NCI-H2227 (cell line): ENCODE measurements around the gene RPF1.
A peak's percentile ranks its signal among the peaks of the same experiment; 100 is the strongest.
"Not testable (repeated sequence)": the region's sequence is repeated elsewhere in the genome, so short reads cannot be mapped to it uniquely, and the experiment has no call there.

Experiments used
- DNase-seq: peaks from one replicate; lab custom pipeline; 2025; ENCODE audit not compliant: unreplicated experiment; lab: John Stamatoyannopoulos, UW

The RPF1 gene

DNA sequence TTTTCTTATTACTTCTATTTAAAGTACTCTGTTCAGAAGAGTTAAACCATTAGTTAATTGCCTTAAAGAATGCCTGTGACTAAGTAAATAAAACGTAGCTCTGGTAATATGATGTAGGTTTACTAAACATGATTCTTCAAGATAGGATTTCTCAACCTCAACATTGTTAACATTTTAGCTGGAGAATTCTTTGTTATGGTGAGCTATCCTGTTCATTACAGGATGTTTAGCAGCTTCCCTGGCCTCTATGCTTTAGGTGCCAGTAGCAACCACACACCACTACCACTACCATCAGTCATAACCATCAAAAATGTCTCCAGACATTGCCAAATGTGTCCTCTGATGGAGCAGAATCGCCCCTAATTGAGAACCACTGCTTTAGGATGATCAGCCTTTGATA, 10.7 kb downstream of the RPF1 start:
- no peak for DNase-seq

DNA sequence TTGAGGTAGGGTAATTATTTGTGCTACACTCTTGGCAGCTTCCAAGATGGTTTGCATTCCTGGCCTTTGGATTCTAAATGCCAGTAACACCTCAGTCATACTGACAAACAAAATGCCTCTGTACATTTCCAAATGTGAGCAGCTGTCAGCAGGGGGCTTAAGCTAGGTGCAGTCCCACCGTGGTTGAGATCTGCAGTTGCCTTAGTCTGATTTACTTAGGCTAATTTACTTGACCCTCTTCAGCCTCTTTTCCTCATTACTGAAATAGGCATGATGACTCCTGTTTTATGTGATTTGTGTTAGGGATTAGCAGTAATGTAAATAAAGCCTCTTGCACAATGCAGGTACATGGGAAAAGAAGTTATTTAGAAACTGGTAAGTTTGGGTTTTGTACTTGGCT, 13.7 kb downstream of the RPF1 start:
- DNase-seq = no peak

DNA sequence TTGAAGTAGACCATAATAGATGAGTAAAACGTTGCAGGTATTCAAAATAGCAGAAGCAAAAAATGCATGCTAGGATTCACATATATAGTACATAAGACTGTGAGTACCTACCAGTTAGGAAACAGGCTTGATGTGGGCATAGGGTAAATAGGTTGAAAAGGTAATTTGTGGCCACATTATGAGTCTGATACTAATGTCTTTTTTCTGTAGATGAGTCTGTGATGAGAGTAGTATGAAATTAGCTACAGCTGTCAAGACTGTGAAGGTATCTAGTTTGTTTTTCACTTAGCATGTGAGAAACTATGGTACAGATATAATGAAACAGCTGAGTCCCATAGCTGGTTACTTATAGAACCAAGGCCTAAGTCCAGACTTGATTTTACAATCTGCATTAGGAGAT, 14.7 kb downstream of the RPF1 start:
- DNase-seq = no peak

DNA sequence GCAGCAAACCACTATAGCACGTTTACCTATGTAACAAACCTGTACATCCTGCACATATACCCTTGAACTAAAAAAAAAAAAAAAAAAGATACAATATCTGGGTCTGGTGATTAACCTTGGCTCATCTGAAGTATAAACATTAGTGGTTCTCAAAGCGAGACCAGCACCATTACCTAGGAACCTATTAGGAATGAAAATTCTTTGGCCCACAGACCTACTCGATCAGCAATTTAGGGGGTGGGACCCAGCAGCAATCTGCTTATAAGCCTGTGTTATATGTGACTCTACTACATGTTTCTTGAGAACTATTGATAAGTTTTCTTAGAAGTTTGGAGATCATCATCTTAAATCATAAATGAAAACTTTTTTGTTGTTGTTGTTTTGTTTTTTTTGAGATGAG, 17.4 kb downstream of the RPF1 start:
- DNase-seq = no peak

DNA sequence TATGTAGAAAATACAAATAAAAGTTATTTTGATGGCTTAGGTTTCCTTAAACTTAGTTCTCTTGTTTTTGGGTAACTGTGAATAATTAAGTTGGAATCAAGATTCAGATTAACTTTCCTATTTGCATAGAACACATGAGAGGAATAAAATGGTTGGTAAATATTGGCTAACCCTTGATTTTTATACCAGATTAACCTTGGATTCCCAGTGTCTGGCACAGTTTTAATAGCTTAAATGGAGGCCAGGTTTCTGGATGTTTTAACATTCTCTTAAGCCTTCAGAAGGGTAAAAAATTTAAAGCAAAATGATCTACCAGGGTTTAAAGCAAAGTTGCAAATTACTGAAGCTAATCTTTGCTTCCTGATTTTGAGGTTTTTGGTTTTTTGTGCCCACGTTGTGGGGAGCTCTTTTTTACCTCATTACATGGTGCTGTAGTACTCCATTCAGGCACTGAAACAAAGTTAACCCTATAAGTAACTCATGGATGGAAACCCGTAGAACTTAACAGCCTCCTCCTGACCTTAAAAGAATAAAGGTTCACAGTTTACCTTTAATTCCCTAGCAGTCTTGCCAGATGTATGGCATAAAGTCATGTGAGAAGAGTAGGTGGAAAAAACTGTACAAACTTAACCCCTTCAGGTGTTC, 18.7 kb downstream of the RPF1 start:
- DNase-seq = no peak

DNA sequence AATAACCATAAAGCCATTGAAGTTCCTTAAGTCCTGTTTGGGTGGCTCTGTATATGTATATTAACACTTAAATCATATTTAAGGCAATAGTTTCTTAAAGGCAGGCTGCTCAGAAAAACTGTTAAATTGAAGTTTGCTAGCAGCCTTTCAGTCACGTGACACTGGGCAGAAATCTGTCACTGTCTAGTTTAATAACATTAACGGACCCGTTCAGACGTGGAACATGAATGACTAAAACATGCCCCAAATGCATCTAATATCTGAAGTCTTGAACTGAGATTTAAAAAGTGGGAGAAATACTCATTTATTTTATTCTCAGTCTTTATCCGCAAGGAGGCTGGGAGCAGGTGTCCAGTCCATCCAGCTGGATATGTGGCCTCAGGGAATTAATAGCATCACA, 23.9 kb downstream of the RPF1 start:
- DNase-seq = no peak

DNA sequence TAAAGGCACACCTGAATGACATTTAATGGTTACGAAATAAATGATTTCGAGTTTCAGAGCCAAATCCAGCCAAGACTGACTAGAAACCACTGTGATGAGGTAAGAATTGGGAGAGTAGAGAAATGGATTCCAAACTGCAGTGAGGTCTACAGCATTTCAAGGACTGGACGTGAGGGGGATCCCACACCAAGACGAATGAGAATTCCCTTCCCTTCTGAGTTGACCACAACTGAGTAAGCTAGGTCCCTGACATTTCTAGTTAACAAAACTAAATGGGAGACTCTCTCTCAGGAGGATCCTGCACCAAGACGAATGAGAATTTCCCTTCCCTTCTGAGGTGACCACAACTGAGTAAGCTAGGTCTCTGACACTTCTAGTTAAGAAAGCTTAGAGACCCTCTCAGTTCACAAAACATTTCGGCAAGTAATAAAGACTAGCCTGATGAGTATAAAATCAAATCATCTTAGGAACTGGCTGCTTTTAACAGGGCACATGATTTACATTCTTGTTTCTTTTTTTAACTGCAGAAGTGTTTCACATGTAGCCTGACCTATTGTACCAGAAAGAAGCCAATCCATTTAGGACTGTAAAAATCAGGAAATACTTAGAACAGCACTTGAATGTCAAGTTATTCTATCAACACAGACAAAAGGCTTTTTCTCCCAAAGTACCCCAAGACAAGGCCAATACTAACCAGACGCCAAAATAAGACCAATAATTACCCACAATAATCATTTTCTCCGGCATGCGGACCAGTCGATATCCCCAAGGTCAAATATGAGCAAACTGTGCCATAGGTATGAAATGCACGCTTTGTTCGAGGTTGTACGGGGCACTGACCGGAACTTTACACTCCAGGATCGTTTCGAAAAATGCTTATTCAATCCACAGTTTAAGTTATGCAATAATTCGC, 25.8 kb downstream of the RPF1 start:
- peak; percentile 9 for DNase-seq

DNA sequence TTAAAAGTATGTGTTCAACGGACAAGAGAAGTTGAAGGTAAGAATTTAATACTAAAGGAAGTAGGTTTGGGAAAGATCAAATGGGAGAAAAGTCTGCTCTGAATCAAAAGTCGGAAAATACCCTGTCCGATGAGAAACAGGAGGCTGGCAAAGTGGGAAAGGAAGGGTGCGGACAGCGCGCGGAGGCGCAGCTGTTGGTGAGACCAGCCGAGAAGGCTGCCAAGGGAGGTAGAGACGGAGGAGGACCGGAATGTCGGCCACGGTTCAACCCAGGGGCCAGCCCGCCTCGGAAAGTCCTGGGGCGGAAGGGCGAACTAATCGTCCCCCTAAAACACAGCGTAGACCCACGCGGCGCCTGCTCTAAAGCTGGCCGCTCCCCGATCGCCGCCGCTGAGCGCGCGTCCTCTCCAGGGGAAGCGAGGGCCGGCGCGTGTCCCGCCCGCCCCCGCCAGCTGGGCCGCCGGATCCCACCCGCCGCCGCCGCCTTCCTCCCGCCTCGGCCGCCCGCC, 26.5 kb downstream of the RPF1 start:
- DNase-seq = peak; percentile 89

DNA sequence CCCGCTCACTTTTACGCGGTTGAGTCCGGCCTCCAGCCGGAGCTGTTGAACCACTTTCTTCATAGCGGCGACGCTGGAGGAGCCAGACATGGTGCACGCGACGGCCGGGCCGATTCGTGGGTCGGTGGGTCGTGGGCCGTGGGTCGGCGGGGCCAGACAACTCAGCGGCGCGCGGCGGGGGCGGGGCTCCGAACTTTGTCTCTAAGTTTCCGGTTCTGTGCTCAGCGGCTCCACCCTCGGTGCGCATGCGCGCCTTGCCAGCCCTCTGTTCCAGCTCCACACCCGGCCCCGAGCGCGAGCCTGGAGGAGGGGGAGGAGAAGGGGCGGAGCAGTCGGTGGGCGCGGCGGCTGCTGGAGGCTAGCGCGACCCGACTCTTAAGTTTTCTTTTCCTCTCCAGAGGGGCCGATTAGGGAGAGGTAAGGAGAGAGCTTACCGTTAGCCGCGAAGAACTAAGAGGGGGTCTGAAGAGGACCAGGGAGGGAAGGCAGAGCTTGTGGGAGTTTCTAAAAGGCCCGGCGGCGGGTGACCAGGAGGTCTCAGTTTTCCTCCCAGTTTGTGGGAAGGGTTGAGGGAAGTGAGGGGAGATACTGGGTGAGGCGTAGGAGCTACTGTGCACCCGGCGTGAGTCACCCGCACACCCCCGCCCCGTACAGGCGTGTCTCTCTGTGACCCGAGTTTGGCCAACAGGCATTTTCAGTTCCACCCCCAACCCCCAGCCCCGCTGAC, 27.1 kb downstream of the RPF1 start, which contains the start of the genes GNG5 and SPATA1:
TSS of gene GNG5 (minus strand) at position 580 of the 727 bp plus-strand sequence. CDS start at position 90, 490 bp downstream.
TSS of gene SPATA1 (plus strand) at position 385 of the 727 bp plus-strand sequence. CDS start 9,974 bp downstream, outside the sequence.
- DNase-seq = peak; percentile 98

DNA sequence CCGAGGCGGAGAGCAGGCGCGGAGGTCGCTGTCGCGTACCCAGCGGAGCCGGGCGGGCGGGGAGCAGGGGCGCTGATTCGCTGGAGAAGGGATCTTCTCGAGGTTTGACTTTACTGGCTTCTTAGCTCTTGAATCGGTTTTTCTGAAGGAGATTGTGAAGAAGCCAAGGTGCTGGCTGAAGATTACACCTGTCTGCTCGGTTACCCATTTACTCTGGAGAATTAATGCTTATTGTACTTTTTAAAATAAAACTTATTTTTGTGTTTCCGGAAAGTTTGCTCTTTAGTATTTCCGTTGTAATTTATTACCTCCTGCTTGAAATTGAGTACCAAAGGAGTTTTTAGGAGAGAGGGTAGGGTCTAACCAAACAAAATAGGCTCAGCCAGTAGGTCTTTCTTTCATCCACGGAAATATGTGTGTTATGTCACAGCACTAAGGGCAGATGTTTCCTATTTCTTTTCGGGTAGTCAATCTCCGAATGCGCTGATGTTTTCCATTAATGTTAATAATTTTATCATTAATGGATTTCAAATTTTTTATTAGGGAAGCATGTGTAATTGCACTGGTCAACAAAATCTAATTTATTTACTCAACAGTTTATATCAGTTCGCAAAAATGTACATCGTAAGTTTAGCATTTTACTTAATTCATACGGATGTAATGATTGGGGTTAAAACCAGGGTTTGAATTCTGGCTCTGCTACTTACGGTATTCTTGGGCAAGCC, 27.8 kb downstream of the RPF1 start:
- no peak for DNase-seq

DNA sequence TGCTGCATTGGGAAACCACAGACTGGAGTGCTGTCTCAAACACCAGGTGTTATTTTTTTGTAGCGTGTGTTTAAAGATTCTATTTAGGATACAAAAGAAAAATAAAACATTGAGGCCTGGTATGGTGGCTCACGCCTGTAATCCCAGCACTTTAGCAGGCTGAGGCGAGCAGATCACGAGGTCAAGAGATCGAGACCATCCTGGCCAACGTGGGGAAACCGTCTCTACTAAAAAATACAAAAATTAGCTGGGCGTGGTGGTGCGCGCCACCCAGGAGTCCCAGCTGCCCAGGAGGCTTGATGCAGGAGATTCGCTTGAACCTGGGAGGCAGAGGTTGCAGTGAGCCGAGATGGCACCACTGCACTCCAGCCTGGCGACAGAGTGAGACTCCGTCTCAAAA, 28.8 kb downstream of the RPF1 start:
- not testable (repeated sequence) for DNase-seq

DNA sequence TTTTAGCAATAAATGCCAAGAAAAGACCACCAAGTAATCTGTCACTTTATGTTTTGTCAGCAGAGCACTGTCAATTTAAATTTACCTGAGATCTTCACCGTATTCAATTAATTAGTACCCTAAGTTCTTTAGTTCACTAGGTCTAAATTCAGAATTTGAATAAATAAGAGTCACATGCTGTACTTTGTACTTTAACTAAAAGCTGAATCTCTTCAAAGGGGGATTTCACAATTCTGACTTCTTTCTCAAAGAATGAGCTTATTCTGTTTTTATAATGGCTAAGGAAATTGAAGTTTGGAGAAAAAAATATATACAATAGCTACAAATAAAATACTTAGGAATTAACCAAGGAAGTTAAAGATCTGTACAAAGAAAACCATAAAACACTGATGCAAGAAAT, 29.4 kb downstream of the RPF1 start:
- no peak for DNase-seq

DNA sequence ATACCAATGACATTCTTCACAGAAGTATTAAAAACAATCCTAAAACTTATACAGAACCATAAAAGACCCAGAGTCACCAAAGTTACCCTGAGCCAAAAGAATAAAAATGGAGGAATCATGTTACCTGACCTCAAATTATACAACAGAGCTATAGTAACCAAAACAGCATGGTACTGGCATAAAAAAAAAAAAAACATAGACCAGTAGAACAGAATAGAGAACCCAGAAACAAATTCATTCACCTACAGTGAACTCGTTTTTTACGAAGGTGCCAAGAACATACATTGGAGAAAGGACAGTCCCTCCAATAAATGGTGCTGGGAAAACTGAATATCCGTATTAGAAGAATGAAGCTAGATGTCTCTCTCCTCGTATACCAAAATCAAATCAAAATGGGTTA, 30.0 kb downstream of the RPF1 start:
- no peak for DNase-seq

DNA sequence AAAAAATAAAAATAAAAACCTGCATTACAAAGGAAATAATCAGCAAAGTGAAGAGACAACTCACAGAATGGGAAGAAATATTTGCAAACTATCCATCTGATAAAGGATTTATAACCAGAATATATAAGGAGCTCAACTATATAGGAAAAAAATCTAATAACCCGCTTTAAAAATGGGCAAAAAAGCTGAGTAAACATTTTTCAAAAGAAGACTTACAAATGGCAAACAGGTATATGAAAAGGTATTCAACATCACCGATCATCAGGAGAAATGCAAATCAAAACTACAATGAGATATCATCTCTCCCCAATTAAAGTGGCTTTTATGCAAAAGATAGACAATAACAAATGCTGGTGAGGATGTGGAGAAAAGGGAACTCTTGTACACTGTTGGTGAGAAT, 31.1 kb downstream of the RPF1 start:
- DNase-seq = no peak

DNA sequence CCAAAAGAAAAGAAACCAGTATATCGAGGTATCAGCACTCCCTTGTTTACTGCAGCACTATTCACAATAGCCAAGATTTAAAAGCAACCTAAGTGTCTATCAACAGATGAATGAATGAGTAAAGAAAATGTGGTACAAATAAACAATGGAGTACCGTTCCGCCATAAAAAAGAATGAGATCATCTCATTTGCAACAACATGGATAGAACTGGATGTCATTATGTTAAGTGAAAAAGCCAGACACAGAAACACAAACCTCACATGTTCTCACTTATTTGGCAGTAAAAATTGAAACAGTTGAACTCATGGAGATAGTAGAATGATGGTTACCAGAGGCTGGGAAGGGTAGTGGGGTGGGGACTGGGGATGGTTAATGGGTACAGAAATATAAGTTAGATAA, 31.6 kb downstream of the RPF1 start:
- DNase-seq = no peak

DNA sequence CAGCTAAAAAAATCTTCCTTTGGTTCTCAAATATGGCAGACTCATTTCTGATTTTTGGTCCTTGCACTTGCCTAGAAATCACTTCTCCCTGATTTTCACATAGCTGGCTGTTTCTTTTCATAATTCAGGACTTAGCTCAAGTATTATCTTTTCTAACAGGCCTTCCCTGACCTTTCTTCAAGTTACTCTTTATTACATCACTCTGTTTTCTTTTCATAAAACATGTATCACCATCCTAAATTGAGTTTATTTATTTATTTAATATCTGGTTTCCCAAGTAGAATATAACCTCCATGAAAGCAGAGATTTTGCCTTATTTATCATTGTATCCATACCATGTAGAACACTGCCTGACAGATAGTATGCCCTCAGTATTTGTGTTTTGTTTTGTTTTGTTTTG, 45.5 kb downstream of the RPF1 start:
- DNase-seq = no peak

DNA sequence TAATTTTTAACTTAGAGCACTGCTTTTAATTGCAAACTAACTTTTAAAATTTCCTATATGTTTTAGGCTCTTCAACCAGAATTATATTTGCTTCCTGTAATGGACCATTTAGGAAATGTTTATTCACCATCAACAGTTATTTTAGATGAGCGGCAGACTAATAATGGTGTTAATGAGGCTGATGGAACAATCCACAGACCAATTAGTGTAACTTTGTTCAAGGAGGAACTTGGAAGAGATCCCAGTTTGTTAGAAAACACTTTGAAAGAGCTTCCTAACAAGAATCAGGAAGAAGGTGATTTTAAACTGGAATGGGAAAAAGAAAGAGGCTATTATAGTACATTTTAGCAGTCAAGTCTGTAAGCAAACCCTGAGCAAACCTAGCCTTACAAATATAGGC, 46.7 kb downstream of the RPF1 start:
- DNase-seq = no peak

DNA sequence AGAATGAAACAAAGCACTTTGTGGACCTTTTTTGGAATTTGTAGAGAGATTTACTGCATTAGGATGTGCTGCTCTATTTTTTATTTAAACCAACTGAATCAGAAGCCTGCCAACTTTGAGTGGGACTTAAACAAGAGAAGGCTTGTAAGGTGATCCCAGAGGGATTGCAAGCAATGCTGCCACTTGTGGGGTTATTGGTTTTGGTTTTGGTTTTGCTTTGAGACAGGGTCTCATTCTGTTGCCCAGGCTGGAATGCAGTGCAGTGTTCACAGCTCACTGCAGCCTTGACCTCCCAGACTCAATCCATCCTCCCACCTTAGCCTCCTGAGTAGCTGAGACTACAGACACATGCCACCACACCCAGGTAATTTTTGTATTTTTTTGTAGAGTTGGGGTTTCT, 59.5 kb downstream of the RPF1 start:
- no peak for DNase-seq

DNA sequence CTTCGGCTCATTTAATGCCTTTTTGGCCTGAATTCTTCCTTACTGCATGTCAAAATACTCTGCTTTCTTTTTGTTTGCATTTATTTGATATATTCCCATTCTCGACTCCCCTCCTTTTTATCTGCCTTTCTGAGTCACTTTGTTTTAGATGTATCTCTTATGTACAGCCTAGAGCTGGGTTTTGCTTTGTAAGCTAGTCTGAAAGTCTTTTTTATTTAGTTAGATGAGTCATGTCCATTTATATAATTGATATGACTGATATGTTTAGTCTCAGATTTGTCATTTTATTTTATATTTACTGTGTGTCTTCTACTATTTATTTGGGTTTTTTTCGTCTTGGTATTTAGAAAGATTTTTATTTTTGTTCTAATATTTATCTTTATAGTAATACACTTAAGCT, 60.9 kb downstream of the RPF1 start:
- DNase-seq = no peak

DNA sequence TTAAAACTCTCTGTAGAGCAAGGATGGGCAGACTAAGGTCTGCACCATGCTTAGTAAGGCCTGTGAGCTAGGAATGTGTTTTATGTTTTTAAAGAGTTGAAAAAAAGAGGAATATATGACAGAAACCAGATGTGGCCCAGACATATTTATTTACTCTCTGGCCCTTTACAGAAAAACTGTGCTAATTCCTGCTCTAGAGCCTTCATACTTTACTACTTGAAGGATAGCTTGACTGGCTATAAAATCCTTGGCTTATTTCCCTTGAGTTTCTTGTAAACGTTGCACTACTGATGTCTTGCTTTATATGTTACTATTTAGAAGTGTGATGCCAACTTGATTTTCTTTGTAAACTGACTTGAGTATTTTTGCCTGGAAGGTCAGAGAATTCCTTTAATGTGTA, 61.7 kb downstream of the RPF1 start:
- no peak for DNase-seq

DNA sequence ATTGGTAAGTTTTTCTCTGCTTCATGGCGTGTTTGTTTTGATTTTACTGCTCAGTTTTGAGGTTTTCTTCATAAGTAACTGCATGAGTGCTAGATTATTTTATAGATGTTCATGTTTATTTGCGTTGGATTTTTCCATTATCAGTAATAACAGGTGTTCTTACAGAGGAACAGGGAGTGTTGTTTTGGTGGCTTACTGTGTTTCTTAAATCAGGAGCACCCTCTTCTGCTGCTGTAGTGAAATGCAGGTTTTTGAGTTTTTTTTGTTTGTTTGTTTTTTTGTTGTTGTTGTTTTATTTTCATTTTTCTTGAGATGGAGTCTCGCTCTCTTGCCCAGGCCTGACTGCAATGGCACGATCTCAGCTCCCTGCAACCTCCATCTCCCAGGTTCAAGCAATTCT, 62.6 kb downstream of the RPF1 start:
- peak; percentile 6 for DNase-seq
